ENCODE measurements around the gene RBM47.

Gene RBM47

DNA sequence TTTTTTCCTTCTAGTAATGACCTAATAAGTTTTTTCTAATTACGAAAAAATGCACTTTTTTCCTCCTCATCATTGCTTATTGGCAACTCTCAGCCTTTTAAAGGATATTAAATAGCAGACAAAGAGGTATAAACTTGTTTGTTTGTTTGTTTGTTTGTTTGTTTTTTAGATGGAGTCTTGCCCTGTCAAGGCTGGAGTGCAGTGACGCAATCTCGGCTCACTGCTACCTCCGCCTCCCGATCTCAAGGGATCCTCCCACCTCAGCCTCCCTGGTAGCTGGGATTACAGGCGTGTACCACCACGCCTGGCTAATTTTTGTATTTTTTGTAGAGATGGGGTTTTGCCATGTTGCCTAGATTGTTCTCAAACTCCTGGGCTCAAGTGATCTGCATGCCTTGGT, 6.0 kb downstream of the RBM47 start:
- DNase-seq (ENCODE audit: low read depth): no peak

DNA sequence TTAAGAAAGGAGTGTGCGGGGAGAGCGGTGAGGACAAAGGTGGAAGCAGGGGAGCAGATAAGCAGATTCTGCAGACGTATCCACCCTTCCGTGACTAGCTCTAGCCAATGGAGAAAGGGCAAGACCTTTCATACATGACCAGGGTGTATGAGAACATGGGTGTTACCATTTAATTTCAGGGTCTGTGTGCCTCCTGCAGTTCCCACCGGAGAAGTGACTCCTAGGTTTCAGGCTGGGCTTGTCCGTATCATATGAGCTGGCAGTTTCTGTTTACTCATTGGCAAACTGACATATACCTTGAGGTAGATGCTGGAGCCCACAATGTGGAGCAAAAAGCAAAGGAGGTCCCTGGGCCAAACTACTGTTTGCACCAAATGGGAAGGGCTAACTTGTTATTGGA, 6.8 kb downstream of the RBM47 start:
- DNase-seq (ENCODE audit: low read depth): no peak

DNA sequence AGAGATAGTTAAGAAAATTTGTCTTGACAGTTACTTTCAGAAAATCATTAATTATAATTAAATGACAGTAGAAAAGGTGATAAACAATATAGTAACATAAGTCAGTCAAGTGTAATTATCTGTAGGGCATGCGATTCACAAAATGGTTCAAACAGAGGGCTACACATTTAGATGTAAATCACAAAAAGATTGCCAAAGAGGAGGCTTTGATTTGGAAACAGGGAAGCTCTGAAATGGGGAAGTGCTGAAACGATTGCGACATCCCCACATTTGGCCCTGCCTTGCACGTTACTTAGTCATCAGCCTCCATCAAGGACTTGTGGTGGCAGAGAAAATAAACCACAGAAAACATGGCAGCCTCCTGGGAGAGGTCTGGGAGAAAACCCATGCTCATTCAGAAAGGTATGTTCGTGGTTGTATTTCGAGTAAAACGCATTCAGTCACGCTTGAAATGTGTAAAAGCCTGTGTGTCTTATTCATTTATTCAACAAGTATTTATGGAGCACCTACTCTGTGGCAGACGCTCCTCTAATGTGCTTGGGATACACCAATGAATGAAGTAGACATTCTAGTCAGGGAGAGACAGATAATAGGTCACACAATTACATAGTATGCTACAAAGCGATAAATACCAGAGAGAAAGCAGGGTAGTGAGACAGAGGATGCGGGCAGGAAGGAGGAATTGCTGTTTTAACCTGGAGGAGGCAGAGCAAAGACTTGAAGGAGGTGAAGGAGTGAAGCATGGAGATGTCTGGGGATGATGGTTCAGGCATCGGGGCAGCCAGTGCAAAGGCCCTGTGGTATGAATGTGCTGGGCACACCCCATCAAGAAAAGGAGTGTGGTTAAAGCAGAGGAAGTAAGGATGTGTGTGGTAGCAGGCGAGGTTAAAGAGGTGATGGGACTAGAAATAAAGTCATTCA, 7.8 kb downstream of the RBM47 start:
- no peak for DNase-seq (ENCODE audit: low read depth)

DNA sequence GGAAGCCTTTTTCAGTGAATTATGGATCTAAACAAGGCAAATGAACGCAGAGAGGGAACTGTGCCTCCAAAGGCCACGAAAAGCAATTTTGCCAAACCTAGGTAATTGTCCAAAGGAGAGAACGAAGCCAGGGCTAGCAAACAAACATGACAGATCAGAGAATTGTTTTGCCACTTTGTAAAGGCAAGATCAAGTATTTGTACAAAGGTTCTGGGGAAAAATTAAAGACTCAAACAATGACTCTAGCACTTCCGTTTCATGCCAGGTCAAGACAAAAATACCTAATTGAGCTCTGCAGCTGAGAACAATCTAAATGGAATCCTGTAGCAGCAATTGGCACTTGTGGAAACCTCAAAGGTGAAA, 8.5 kb downstream of the RBM47 start:
- no peak for DNase-seq (ENCODE audit: low read depth)

DNA sequence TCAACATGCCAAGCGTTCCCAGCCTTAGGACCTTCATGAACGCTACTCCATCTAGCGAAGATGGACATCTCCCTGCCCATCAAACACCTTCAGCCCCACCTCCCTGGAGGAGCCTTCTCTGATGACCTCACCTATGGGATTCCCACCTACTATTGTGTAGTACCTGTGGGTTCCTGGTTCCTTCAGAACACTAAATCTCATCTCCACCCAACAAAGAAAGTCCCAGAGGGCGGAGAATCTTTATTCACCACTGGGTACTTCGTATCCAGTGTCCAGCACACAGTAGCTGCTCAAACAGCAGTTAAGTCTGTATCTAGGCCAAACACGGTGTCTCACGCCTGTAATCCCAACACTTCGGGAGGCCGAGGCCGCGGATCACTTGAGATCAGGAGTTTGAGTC, 10.1 kb downstream of the RBM47 start:
- no peak for DNase-seq (ENCODE audit: low read depth)

DNA sequence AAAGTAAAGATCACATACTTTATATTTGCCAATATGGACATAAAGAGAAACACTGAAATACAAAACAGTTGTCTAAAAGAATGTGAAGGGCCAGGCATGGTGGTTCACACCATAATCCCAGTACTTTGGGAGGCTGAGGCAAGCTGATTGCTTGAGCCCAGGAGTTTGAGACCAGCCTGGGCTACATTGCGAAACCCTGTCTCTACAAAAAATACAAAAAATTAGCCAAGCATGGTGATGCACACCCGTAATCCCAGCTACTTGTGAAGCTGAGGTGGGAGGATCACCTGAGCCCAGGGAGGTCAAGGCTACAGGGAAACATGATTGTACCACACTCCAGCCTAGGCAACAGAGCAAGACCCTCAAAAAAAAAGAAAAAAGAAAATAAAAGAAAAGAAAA, 11.8 kb downstream of the RBM47 start:
- DNase-seq (ENCODE audit: low read depth): no peak

DNA sequence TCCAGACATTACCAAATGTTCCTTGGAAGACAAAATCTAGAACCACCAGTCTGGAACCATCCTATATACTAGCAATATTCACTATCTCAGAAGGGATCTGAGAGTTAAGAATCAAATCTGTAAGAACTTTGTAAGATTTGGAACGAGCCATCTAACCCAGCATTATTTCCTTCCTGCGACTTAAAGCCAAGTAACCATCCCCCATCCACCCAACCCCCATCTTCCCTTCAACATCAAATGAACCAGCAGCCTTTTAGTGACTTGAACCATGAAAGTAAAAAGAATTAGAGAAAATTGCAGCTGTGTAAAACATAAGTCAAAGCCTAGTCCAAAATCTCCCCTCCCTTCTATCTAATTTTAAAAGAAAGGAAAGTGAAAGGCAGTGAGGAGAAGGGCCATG, 15.6 kb downstream of the RBM47 start:
- DNase-seq (ENCODE audit: low read depth): no peak

DNA sequence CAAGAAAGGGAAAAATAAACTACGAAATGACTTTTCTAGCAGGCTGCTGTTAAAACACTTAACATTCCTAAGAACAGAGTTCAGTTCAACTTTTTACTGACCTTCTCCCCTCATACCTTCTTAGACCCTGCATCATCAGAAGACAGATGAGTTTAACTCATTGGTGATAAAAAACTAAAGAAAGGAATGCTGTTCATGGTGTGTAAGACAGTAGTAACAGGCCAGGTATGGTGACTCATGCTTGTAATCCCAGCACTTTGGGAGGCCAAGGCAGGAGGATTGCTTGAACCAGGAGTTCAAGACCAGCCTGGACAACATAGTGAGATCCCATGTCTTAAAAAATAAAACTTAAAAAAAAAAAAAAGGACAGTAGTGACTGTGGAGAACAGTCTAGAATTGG, 16.2 kb downstream of the RBM47 start:
- no peak for DNase-seq (ENCODE audit: low read depth)

DNA sequence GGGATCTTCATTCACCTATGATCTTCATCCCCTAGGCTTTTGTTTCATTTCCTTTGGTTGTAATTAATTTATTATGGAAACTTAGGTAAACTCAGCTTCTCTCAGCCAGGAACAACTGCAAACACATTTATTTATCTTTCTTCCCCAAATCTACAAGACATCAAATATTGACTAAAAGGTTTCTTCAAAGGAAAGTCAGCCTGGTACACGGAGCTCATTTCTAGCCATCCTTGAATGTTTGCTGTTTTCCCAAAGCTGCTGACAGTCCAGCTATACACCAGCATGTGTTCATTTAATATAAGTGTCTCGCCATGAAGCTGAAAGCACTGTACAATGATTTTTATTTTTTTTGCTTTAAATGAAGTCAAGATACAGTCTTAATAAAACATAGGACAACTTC, 16.8 kb downstream of the RBM47 start:
- DNase-seq (ENCODE audit: low read depth): no peak

DNA sequence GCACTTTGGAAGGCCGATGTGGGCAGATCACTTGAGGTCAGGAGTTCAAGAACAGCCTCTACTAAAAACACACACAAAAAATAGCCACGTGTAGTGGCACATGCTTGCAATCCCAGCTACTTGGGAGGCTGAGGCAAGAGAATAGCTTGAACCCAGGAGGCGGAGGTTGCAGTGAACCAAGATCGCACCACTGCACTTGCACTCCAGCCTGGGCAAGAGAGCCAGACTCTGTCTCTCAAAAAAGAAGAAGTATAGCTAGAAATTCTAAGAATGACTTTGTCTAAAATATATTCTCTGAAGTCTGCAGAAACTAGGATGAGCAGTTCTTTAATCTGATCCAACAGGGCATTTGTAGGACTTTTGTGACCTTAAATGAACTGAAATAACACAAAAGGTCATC, 17.4 kb downstream of the RBM47 start:
- no peak for DNase-seq (ENCODE audit: low read depth)

DNA sequence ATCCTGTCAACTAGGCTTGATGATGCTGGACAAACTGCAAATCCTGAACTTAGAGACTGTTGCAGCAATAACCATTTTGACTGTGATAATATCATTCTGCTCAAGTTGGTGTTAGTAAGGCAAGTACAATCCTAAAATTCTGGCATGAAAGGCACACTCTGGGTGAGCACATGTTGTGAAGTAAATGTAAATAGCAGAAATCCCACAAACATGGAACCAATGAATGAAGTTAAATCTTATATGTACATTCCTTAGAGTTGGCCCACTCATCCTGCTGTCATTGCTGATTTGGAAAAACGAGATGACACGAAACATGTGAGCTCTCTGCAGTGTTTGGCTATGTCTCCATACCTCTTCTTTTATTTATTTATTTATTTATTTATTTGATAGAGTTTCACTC, 21.0 kb downstream of the RBM47 start:
- DNase-seq (ENCODE audit: low read depth): no peak

DNA sequence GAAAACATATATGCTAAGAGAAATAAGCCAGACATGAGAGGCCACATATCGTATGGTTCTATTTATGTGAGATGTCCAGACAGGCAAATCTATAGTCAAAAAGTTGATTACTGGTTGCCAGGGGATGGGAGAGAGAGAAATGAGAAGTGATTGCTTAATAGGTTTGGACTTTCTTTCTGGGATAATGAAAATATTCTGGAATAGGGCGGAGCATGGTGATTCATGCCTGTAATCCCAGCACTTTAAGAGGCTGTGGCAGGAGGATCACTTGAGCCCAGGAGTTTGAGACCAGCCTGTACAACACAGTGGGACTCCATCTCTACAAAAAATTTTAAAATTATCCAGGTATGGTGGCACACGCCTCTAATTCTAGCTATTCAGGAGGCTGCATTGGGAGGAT, 22.4 kb downstream of the RBM47 start:
- DNase-seq (ENCODE audit: low read depth): no peak

DNA sequence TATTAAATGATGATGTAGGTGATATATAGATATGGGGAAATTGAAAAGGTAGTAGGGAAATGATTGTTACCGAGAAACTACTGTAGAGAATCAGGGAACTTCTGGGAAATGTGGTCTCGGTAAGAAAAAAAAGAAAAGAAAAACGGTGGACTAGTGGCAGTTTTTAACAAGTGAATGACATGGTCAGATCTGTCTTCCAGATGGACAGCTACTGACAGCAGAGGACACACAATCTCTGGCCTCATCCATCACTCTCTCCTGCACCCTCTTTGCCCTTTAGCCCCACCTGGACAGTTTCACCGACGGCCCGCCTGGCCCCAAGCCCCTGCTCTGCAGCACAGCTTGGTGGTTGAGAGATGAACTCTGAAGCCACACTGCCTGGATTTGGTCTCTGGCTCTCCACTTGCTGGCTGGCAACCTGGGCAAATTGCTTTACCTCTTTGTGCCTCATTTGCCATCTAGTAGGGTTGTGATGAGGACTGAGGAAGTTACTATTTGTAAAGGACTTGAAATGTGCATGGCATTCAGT, 23.4 kb downstream of the RBM47 start:
- no peak for DNase-seq (ENCODE audit: low read depth)

DNA sequence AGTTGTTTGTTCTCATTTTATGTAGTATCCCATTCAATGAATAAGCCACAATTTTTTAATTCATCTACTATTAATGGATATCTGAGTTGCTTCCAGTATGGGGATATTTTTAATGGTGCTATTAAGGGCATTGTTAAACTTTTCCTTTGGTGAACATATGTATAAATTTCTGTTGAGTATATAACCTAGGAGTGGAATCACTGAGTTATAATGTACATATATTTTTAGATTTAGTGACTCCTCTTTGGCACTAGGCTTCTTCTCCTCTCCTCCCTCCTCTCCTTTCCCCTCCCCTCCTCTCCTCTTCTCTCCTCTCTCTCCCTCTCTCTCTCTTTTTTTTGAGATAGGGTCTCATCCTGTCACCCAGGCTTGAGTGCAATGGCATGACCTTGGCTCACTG, 26.4 kb downstream of the RBM47 start:
- no peak for DNase-seq (ENCODE audit: low read depth)

DNA sequence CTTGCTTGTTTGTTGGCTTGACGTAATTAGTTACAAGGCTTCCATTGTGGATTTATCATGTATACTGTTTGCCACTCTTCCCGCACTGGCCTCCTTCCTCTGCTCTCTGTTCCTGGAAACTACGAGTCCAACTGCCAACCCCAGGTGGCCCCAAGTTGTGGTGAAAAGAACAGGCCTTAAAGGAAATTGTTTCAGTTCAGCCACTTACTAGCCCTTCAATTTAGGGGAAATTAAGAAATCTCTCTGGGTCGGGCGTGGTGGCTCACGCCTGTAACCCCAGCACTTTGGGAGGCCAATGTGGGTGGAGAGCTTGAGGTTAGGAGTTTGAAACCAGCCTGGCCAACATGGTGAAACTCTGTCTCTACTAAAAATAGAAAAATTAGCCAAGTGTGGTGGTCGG, 28.0 kb downstream of the RBM47 start:
- no peak for DNase-seq (ENCODE audit: low read depth)

DNA sequence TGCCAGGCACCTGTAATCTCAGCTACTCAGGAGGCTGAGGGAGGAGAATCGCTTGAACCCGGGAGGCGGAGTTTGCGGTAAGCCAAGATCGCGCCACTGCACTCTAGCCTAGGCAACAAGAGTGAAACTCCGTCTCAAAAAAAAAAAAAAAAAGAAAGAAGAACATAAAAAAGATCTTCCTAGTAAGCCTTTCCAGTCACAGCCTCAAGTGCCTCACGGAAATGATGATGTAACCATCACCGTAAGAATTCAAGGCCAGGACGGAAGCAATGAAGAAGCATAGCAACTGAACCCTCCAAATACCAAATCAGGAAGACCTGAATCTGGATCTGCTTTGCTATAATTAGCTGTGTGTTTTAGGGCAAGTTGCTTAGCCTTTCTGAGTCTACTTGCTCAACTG, 28.8 kb downstream of the RBM47 start:
- no peak for DNase-seq (ENCODE audit: low read depth)

DNA sequence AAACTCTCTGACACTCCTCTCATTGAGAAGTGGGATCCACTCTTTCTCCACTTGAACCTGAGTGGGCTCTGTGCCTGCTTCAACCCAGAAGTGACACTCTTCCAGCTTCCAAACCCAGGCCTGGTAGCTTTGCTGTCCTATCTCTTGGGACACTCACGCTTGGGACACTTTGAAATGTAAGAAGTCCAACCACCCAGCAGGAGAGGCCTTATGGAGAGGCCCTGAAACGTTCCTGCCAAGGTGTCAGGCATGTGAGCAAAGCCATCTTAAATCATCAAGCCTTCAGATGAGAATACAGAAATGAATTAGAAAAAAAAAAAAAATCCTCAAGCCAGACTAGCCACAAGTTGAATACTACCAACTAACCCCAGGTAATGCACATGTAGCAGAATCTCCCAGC, 30.2 kb downstream of the RBM47 start:
- DNase-seq (ENCODE audit: low read depth): no peak

DNA sequence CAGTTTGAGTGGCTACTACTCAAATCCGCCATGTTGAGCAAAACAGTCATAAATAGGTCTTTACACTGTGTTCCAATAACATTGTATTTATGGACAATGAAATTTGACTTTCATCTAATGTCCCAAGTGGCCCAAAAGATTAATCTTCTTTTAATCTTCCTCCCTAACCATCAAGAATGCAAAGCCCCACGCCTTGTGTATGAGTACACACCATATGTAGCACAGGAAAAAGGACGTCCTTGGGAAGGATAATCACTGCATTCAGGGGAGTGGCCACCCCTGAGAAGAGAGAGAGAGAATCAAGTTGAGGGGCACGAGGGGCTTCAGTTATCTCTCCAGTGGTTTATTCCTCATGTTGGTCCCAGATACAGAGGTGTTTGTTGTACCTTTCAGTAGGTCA, 33.1 kb downstream of the RBM47 start:
- no peak for DNase-seq (ENCODE audit: low read depth)

DNA sequence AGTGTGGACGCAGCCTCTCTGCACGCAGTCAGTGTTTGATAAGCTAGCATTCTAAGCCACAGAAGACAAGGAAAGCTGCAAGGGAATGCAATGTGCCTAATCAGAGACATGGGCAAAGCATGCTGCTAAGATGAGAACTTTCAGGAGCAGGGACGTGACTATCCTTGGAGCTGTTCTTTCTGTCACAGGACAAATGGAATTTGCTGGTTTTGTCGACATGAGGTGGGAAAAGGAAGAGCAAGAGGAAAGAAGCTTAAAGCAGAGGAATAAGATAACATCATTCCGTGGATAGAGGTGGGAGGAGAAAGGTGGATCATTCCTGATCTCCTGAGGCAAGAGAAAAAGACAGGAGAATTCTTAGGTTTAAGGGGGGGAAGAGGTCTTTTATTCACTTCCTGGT, 33.7 kb downstream of the RBM47 start:
- no peak for DNase-seq (ENCODE audit: low read depth)

DNA sequence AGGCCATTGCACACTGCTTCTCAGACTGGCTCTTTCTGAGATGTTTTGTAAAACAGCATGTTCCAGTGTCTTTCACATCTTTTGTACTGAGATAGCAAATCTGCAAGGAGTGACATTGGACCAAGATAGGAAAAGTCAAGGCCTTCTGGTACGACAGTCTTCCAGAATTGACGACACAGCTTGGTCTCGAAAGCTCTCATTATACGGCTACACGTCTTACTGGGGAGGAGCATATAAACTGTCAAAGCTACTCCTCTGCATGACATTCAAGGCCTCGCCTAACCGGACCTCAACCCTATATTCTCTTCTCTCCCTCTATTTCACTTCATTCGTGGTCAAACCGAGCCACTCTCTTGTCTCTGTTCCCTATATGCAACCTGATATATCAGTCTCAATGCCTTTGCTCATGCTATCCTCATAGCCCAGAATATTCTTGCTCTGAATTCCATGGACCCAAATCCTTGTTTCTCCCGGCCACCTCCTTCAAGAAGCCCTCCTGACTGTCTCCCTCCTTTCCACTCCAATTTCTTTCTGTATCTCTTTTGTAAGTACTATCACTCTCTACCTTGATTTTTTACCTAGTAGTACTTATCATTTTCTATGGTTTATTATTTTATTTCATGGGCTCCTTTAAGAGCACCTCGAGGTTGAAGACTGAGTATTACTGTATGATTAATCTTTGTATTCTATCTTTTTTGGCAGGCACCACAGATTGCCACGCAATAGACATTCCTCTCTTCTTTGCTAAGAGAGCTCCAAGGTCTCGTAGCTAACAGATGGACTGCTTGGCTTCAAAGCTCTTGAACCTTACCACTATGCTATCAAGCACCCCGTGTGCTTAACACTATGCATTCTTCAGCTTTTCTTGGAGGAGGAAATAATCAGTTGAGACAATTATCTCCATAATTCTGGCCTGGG, 35.1 kb downstream of the RBM47 start:
- DNase-seq (ENCODE audit: low read depth): no peak

DNA sequence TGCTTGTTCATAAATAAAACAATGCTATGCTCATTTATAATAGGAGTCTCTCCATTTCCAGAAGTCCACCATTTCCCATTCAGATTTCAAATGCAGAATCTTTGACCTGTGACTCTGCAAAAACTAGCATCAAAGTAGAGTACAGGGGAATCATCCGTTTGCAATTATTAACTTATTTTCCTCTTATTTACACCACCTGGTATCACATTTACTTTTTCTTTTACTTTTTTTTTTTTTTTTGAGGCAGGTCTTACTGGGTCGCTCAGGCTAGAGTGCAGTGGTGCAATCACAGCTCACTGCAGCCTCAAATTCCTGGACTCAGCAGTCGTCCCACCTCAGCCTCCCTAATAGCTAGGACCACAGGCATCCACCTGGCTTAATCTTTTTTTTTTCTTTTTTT, 37.6 kb downstream of the RBM47 start:
- no peak for DNase-seq (ENCODE audit: low read depth)

DNA sequence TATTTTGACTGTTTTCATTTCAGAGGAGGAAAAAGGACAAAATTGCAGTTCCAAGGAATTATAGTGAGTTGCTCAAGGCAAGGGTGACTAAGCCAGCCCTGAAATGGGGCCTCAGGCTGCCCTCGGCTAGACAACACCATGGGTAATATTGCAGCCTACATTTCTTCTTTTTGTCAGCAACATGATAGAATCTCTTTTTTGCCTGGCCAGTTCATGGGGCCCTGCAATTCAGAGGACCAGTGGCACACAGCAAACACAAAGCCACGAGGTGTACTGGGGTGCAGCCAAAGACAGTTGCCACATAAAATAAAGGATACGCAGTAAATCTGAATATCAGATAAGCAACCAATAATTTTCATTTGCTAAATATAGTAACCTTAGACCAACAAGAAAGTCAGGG, 41.8 kb downstream of the RBM47 start:
- no peak for DNase-seq (ENCODE audit: low read depth)

DNA sequence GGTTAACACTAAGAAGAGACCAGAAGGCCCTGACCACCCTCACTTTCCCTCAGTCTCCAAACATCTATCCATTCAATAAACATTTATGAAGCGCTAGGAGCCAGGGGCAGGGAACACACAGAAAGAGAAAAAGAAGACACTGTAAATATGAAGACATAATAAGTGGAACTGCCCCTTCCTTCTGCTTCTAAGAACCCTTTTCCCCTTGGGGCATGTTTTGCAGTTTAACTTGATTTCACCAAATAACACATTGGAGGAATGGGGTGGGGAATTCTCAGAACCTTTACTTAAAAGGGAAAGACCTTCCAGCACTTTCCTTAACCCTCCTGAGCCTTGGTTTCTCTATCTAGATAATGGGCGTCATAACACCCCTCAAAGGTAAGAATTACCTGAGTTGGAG, 42.3 kb downstream of the RBM47 start:
- no peak for DNase-seq (ENCODE audit: low read depth)

Measured in T follicular helper cell (primary cell).